ENCODE data around the gene F2RL1. TPM values are rescaled to one million over a fixed set of nuclear protein-coding genes. Genes with fewer than 3 reads are reported as not detected.
"Not testable (repeated sequence)": the region's sequence is repeated elsewhere in the genome, so short reads cannot be mapped to it uniquely, and the experiment has no call there.

F2RL1 gene
- total RNA-seq, 1 donor from 2014 or later: 48.9 TPM

DNA sequence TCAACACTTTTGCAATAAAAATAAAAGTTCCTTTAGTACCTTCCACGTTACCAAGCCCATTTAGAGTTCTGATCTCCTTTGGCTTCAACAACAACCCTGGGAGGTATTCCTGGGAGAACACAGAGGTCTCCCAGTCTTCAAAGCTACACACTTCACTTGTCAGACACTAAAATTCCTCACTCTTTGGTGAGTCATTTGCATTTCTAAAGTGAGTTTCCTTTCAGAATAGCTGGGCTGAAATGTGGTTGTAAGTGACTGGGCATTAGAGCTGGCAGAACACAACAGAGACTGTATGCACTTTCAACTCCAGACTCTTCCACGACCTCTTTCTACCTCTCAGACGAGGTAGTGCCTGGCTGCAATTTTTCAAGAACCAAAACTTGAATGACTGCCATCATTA lies 11.5 kb upstream of the F2RL1 start:
- DNase-seq (ENCODE audit: low spot score): no peak

DNA sequence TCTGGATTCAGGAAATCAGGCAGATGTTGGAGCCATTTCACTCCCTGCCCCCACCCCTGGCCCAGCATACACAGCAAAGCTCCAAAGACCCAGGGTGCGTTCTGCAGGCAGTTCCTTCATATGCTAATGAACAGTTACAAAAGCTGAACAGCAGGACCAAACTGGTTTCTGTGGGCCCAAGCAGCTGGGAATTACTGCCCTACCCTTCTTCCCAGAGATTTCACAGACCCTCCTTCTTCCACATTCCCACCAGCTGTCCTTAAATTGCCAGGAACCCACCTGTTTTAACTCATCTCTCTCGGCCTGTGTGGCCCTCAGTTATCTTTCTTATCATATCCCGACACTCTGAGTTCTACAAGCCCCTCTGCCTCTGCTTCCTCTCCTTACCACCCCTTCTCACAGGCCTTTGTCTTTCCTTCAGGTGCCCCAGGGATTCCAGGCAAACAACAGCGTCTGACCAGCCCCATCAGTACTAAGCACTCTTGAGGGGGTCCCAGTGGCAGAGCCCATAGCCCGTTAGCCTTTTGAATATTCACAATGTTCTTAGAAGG lies 10.6 kb upstream of the F2RL1 start:
- DNase-seq (ENCODE audit: low spot score): no peak

DNA sequence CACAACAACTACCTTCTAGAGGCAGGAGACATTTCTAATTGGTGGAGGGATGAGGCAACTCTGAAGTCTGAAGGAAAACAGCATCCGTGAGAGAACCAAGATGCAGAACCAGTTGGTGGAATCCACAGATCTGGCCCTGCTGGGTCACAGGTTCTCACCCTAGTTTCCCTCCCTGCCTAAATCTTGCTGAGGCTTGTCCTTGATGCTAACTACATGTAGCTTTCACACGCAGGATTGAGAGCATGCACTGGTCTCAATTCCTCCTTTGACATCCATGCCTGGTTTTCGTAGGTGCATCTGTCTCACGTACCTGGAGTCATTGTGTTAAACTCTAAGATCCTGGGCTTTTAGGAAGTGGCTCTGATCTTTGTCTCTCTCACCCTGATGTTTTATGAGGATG lies 9.7 kb upstream of the F2RL1 start:
- DNase-seq (ENCODE audit: low spot score): no peak

DNA sequence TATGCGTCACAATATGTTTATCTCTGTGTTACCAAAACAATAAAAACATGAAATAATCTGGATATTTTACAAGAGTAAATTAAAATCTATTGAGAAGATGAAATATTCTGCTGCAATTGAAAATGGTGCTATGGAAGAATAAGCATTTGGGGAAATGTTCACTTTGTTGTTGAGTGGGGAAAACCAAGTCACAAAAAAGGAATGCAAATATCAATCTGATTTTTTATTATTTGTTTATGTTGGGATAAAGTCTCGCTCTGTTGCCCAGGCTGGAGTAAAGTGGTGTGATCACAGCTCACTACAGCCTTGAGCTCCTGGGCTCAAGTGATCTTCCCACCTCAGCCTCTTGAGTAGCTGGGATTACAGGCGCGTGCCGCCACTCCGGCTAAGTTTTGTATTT lies 8.6 kb upstream of the F2RL1 start:
- no peak for DNase-seq (ENCODE audit: low spot score)

DNA sequence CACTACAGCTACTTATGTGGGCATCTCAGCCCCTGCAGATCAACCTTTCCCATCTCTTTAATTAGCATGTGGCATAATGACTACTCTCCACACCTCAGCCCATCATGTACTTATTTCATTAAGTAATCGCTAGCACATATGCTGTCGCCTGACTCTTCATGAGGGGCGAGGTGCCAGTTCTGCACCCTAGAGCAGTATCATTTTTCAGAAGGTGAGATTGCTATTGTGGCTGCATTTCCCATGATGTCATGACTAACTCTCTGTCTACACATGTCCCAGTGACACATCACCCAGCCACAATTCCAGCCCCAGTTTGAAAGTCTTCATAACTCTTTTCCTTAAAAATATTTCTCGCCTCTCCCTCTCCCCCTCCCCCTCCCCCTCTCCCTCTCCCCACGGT lies 7.6 kb upstream of the F2RL1 start:
- DNase-seq (ENCODE audit: low spot score): no peak

DNA sequence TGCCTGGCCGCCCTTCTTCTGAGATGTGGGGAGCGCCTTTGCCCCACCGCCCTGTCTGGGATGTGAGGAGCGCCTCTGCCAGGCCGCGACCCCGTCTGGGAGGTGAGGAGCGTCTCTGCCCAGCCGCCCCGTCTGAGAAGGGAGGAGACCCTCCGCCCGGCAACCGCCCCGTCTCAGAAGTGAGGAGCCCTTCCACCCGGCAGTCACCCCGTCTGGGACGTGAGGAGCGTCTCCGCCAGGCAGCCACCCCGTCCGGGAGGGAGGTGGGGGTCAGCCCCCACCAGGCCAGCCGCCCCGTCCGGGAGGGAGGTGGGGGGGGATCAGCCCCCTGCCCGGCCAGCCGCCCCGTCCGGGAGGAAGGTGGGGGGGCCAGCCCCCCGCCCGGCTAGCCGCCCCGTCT lies 6.6 kb upstream of the F2RL1 start:
- DNase-seq (ENCODE audit: low spot score): not testable (repeated sequence)

DNA sequence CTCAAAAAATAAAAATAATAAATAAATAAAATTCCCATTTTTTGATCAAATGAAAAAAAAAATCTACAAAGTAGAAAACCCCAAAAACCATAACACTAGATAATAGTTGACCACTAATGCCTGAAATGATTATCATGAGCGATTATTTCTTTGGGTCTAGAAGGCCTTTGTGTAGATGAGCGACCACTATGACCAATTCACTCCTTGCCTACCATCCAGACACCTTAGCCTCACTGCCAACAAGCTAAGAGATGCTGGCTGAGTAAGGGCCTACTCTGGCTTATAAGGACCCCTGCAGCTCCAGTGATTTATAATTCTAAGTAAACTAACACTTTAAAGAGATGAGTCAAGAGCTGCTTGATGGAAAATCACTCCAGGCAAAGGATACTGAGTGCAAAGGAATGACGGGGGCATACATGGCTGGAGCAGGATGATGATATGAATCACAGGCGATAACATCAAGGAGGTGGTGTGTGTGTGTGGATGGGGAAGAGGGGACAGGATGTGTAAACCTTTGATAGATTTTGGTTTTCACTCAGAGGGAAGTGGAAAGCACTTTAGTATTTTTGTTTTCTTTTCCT lies 4.8 kb upstream of the F2RL1 start:
- no peak for DNase-seq (ENCODE audit: low spot score)

DNA sequence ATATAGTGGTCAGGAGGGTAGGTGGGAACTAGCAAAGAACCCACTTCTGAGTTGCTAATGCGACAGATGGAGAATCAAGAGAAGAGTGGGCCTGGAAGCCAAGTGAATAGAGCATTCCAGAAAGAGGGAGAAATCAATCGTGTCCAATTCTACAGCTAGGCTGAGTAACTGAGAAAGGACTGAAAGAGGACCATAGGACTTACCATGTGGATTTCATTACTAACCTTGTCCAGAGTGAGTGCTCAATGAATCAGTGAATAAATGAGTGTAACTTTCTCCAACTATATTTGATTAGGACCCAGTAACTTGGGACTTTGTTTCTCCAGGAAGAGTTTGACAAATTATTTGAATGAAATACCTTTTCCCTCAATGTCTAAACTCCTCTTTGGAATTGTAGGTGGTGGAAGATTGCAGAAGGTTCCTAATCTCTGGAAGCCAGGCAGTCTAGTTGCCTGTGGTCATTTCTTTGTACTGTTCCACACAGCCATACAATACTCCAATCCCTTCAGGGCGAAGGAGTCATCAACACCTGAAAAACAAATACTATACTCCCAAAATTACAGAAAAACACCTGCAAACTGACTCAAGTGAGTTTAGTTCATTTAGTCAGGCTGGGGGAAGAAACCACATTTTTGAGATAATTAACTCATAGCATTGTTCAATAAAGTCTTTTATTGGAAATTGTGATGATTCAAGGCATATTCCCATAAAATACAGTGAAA lies 2.6 kb upstream of the F2RL1 start:
- no peak for DNase-seq (ENCODE audit: low spot score)

DNA sequence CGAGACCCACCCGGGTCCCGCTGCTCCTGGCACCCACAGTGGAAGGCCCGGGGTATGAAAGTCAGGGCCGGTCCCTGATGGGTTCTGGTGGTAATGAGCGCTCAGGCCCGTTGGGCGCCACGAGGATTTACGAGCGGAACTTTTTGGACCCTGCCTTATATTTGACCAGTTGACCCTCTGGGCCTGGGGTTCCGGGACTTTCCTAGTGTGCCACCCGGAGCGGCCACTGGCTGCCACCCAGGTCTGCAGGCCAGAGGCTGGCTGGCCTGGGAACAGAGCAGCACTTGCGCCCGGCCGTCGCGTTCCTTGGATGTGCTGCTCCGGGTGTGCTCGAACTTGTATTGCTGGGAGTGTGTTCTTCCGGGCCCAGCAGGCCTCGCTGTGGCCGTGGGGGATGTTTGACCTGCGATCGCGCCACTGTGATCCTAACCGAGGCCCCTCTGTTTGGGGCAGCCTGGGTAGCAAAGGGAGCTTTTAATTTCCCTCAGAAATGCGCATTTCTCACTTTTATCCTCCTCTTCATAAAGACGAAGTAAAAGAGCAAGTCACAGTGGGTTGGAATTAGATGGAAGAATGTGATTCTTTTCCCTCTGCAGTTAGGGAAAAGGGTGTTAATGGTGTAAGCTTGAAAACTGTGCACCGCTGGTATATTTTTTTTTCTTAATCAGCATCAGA lies 1.2 kb downstream of the F2RL1 start:
- no peak for DNase-seq (ENCODE audit: low spot score)

DNA sequence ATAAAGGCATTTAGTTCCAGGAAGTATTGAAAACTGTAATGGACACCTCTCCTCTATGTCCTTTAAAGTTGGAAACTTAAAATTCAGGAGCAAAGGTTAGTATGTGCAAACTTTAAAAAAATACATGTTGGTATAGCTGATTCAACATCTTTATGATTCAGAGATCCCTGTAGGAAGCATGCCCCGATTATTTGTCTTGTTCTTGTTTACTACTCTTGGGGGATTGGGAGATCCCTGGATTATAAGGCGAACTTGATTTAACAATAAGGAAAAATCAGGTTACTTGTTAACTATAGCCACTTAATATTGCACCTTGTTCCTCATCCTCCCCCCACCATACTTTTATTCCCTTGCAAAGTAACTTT lies 1.7 kb downstream of the F2RL1 start:
- DNase-seq (ENCODE audit: low spot score): no peak

DNA sequence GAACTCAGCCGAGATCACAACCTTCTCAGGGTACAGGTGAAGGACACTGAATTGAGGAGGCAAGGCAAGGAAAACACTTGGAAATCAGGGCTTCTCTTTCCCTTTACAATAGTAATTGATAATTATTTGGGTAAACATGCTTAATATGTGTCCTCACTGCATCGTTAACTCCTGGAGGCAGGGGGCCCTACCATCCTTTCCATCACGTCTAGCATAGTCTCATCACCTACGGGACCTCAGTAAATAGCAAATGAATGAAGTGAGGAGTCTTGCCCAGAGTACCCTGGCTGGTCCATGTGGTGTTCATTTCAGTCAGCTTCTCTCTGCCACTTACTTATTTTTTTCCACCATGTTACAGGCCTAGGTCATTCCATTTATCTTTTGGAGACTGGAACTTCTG lies 2.3 kb downstream of the F2RL1 start:
- DNase-seq (ENCODE audit: low spot score): no peak

DNA sequence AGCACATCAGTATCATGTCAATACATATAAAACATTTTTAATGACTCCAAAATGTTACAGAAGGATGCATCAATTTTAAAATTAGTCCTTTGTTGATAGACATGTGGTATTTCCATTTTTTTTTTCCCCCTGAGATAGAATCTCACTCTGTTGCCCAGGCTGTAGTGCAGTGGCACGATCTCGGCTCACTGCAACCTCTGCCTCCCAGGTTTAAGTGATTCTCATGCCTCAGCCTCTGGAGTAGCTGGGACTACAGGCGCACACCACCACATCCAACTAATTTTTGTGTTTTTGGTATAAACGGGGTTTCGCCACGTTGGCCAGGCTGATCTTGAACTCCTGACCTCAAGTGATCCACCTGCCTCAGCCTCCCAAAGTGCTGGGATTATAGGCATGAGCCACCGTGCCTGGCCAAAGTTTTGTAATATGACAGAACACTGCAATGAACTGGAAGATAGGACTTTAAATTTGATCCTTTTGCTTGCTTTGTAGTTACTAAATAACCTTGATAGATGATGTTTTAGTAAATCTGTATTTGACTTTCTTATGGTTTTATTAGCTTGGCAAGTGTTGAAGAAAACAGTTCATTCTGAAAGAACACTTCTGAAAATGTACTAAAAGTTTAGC lies 3.4 kb downstream of the F2RL1 start:
- not testable (repeated sequence) for DNase-seq (ENCODE audit: low spot score)

DNA sequence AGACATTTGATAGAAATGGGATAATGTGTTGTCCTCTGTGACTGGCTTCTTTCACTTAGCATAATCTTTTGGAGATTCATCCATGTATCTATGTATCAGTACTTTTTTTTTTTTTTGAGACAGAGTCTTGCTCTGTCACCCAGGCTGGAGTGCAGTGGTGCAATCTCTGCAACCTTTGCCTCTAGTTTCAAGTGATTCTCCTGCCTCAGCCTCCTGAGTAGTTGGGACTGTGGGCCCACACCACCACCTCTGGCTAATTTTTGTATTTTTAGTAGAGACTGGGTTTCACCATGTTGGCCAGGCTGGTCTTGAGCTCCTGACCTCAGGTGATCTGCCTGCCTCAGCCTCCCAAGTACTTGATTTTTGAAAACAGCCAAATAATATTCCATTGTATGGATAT lies 7.6 kb downstream of the F2RL1 start:
- DNase-seq (ENCODE audit: low spot score): not testable (repeated sequence)

DNA sequence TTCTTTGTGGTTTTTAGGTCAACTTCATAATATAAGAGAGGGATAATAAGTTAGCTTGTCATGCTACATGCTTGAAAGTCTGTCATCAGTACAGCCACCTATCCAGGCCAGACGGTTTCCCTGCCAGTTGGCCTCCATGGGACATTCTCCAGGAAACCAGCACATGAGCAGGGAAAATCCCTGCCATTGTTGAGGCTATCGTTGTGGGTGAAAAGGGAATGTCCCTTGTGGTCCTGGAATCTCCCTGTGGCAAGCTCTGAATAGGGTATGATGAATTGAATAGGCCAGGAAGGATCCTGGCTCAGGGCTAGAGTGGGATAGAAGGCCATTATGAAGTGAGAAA lies 12.3 kb downstream of the F2RL1 start:
- no peak for DNase-seq (ENCODE audit: low spot score)

DNA sequence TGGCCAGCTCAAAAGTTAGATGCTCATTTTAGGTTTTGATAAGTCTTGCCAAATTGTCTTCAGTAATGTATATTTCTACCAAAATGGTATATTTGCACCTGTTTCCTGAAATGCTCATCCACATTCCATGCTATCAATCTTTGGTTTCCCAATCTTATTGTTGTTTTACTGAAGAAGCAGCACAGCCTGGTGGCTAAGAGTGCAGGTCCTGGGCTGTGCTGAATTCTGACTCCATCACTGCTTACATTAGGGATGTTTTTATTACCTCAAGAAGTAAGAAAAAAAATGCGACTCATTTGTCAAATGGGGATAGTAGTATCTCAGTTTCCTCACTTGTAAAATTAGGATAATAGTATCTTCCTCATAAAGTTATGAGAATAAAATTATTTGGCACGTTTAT lies 17.4 kb downstream of the F2RL1 start:
- no peak for DNase-seq (ENCODE audit: low spot score)

DNA sequence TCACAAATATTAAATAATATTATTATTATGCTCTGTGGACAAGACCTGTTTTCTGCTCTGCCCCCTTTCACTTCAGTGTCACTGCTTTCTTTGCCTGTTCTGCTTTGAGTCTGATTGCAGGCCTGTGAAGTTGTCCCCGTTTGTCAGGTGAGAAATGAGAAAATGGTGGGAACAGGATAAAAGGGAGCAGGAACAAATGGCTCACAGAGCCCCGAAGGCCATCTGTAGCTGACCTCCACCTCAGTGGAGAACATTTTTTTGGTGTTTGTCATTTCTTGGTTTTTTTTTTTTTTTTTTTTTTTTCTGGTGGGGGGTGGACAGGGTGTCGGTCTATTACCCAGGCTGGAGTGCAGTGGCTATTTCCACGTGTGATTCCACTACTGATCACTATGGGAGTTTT lies 17.8 kb downstream of the F2RL1 start:
- no peak for DNase-seq (ENCODE audit: low spot score)

DNA sequence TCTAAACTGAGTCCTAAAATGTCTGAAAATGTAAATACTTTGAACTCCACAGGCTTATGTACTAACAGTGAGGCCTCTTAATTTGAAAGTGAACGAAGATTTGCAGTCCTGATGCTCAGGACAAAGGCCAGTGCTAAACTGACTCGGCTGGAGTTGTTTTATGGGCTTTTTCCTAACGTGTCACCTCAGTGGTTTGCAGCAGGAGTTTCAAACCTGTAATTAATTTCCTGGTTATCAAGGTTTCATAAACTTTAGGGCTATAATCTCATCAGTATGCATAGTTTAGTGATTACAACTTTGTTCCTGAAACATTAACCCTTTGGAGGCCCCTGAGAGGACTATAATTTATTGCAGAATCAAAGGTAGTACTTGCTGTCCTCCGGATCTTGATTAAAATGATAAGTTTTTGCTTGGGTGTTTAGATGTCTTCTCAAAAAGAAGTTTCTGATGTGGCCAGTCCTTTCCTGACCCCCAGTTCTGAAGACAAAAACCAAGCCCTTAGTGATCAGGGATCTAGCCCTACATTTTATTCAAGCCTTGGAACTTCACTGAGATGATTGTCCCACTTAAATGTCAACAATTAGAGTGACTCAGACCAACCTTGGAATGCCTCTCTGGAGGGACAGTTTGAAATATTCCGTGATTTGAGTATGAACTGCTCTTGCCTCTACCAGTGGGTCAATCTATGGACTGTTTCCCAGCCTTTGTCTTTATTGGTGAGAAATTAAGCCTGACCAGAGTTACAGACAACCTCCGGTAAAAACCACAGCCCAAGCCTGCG lies 19.8 kb downstream of the F2RL1 start:
- DNase-seq (ENCODE audit: low spot score): no peak

DNA sequence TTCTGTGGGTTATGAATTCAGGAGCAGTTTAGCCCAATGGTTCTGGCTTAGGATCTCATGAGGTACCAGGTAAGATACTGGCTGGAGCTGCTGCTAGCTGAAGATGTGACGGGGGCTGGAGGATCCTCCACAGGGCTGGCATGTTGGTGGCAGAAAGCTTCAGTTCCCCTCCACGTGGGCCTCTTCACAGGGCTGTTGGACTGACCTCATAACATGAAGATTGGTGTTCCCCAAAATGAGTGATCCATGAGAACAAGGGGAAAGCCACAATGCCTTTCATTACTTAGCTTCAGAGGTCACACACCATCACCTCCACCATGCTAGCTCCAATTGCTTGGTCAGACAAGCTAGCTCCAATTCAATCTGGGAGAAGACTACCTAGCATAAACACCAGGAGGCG lies 22.5 kb downstream of the F2RL1 start:
- DNase-seq (ENCODE audit: low spot score): no peak

DNA sequence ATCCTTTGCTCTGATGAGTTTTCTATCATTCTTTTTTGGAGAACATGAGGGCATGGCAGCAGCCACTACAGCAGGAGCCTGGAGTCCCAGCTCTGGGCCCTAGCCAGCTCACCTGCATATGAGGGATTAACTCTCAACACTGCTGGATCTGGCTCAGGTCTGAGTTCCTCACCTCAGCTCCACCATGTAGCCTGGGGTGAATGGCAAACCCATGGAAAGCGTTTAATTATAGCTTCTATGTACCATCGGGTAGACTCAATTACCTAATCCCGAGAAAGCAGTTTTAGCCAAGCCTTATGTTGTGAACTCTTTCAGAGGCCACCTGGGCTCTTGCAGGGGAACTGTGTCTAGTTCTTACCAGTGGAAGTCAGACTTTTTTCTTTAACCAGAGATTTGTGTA lies 27.1 kb downstream of the F2RL1 start:
- DNase-seq (ENCODE audit: low spot score): no peak

DNA sequence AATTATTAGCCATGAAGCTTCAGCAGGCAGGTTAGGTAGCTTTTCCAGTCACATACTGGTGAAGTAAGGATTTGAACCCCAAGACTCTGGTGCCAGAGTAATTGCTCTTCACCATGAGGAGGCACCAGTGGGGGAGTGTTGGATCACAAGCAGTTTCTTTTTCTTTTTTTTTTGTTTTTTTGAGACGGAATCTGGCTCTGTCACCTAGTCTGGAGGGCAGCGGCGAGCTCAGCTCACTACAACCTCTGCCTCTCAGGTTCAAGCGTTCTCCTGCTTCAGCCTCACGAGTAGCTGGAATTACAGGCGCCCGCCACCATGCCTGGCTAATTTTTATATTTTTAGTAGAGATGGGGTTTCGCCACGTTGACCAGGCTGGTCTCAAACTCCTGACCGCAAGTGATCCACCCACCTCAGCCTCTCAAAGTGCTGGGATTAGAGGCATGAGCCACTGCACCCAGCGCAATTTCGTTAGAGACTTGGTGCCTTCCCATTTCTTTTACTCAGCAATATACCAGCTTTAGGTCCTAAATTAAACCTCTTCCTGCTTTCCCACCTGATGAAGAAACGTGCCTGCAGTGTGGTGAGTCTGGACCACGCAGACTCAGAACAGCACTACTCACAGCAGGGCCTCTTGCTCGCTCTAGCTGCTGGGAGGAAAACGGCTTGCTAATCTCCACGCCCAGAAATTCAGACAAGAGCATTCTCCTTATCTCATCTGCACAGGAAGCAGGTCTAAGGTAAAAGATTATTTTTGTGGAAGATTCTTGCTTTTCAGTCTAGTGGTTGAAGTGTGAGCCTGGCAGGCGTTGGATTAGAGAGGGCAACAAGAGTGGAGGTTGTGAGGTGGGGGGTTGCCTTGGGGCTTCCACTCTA lies 30.8 kb downstream of the F2RL1 start, which contains the start of gene S100Z:
Gene S100Z, plus strand, starts transcription at position 596 of the 873 bp plus-strand sequence. CDS start 25,346 bp downstream, outside the sequence.
- no peak for DNase-seq (ENCODE audit: low spot score)
